Esophagus mucosa (tissue), 1 donor: ENCODE results near the gene ZNF652. TPM values are rescaled to one million over a fixed set of nuclear protein-coding genes. Genes with fewer than 3 reads are reported as not detected.
"Not testable (repeated sequence)": the region's sequence is repeated elsewhere in the genome, so short reads cannot be mapped to it uniquely, and the experiment has no call there.

Experiments used
- ATAC-seq: fragments of 200-7000 bp; cut with Tn5 transposase; one replicate; pipeline ENCODE4 v1.9.1; 2020
- total RNA-seq: library from RNA; stranded (reverse); gene quantifications from one replicate; pipeline ENCODE4 v1.2.4, GENCODE V29; 2023
- donor health status: DM: yes; HTN: yes; CAD: no.

ZNF652 gene
- total RNA-seq, 1 donor from 2014 or later, result 10.9 TPM

DNA sequence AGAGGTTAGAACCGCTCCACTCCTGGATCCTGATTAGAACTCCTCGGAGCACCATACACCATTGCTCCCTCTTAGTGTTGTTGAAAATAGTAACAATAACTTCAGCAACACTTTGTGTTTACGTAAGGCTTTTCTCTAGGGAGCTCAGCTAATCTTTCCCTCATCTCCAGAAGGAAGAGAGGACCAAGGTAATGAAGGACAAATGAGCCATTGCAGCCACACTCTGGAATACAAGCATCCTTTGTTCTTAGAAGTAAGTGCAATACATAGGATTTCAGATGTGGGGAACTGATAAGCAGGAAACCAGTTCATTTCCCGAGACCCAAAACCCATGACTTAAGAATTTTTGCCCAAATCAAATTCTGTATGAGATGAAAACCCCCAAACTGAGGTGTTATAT, 22.9 kb upstream of the ZNF652 start:
- no peak for ATAC-seq

- no peak for ATAC-seq
Observed at GRCh38 chr17:49383060-49383459, 21.0 kb upstream of the ZNF652 start.

GRCh38 chr17:49382556-49382955, 20.5 kb upstream of the ZNF652 start:
- no peak for ATAC-seq

- no peak for ATAC-seq
Observed at GRCh38 chr17:49381793-49382192, 19.7 kb upstream of the ZNF652 start.

DNA sequence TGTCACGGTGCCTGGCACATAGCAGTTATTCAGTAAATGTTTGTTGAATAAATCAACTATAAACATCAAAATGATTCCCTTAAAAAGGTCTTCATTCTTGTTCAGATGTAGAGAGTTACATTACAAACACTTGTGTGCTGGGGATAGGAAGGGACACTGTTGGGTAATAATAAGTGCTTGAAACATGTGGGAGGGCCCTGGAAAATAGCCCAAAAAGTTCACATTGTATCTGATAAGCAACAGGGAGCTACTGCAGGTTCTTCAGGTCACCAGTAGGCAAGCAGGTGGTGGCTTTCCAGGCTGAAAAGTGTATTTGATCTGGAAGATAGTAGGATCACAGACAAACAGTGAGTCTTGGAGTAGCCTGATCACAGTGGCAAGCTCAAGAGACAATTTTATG, 19.0 kb upstream of the ZNF652 start:
- ATAC-seq, result no peak

DNA sequence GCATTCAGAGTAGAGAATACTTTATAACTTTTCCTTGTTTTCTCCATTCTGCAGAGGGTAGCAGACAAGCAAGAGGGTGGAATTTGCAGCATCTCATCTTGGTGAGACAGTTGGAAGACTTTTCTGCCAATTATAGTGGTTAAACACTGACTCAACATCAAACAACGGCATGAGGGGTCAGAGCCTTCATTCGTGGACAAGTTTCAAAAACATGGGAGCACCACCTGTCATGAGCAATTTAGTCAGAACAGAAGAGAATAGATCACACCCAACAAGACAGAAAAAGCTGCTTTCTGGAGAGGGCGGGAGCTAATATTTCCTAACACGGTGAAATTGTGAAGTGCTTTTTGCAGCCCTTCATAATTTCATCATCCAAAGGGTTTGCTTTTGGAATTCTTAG, 17.9 kb upstream of the ZNF652 start:
- ATAC-seq, result no peak

DNA sequence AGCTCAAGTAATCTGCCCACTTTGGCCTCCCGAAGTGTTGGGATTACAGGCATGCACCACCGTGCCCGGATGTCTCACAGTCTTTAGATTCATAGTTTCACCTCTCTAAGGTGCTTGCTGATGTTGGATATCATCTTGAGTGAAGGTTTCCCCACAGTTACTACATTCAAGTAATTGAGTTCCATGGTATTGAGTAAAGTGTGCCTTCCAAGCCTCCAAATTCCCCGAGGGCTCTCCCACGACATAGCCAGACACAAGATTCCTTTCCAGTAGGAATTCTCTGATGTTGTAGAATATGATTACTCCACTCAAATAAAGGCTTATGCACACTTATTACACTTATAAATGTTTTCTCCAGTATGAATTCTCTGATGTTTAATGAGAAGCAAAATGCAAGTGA, 16.3 kb upstream of the ZNF652 start:
- ATAC-seq, result no peak

DNA sequence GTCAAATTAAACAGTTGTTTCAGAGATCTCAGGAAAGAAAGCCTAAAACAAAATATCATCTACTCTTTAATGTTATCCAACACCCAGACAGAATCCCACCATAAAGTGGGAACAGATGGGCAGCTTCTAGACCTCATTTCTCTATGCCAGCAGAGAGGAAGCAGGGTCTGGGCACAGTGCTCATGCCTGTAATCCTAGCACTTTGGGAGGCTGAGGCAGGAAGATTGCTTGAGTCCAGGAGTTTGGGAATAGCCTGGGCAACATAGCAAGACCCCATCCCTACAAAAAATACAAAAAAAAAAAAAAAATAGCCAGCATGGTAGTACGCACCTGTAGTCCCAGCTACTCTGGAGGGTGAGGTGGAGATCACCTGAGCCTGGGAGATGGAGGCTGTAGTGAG, 13.5 kb upstream of the ZNF652 start:
- no peak for ATAC-seq

GRCh38 chr17:49373115-49373514, 11.1 kb upstream of the ZNF652 start:
- no peak for ATAC-seq

DNA sequence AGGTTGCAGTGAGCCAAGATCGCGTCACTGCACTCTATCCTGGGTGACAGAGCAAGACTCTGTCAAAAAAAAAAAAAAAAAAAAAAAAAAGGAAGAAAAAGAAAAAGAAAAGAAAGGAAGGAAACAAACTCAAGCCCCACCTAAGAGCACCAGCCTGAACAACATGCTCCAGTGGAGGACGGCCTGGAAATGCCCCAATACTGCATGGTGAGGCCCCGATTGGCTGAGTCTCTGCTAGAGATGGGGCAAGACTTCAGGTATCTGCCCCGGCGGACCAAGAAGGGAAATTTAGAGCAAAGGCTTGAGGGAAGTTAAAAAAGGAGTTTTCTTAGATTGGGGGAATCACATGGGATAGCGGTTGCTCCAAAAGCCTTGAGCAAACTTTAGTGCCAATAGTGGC, 10.4 kb upstream of the ZNF652 start:
- ATAC-seq, result no peak

DNA sequence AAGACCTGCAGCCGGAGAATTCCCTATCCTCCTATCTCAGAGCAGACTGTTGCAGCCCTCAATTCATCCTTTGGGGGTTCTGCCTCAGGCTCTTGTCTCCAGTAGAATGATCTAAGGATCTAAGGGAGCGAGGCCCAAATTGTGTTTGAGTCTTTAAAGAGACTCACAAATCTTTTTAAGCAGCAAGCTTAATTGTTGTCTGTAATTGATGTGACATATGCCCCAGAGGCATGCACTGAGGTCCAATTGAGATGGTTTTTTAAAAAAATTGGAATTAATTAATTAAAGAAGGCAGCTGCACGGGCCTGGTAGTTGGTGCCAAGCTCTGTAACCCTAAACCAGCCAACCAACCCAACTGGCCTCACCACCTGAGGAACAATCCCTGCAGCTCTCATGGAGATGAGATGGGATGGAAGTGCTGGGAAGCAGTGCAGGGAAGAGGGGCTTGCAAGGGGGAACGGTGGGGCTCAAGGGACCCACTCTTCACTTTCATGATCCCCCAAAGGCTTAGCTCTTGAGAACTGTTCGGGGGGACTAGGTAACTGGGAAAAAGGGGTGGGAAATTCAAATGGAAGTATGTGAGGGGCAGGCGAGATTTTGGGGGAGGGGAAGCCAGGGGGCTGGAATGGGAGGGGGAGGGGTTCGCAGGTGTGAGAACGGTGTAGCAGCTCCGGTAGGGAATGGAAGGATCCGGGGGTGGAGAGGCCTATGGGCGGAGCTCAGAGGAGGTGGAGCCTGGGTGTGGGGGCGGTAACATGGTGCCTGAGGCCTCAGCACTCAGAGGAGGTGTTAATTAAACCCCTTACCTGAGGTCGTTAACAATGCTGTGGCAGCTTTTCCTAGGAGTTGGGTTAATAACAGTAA, 9.2 kb upstream of the ZNF652 start:
- ATAC-seq, result peak; percentile 44

DNA sequence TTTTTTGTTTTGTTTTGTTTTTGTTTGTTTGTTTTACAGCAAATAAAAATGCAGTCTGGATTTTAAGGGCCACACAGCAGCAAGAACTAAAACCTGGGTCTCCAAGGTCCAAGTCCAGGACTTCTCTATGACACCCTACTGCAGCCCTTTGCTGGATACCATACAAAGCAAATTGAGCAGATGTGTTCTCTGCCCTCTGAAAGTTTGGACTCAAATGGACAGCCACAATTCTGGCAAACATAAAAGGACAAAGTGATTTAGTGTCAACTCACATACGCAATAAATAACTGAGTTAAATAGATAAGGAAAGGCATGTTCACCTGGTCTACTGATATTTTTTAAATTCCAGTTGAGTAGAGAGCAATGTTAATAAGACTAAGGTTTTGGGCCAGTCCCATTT, 7.7 kb upstream of the ZNF652 start:
- no peak for ATAC-seq

DNA sequence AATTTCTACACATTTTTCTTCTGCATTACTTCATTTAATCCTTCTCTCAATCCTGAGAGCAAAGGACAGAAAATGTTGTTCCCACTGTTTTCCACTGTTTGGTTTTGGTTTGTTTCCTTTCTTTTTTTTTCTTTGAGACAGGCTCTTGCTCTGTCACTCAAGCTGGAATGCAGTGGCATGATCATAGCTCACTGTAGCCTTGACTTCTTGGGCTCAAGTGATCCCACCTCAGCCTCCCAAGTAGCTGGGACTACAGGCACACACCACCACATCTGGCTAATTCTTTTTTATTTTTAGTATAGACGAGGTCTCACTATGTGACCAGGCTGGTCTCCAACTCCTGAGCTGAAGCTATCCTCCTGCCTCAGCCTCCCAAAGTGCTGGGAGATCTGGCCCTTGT, 7.0 kb upstream of the ZNF652 start:
- no peak for ATAC-seq

GRCh38 chr17:49365667-49366066, 3.6 kb upstream of the ZNF652 start:
- ATAC-seq, result no peak

DNA sequence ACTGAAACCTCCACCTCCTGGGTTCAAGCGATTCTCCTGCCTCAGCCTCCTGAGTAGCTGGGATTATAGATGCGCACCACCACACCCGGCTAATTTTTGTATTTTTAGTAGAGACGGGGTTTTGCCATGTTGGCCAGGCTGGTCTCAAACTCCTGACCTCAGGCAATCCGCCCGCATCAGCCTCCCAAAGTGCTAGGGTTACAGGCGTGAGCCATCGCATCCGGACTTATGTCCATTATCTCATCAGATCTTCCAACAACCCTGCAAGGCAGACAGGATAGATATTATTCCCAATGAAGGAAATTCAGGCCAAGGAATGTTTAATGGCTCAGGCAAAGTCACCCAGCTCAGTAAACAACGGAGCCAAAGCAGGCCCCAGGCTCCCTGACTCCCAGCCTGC, 3.1 kb upstream of the ZNF652 start:
- ATAC-seq, result not testable (repeated sequence)

- no peak for ATAC-seq
Observed at GRCh38 chr17:49364119-49364518, 2.1 kb upstream of the ZNF652 start.

- ATAC-seq, result no peak
Observed at GRCh38 chr17:49363251-49363650, 1.2 kb upstream of the ZNF652 start.

- ATAC-seq, result no peak
Observed at GRCh38 chr17:49362723-49363117, 670 bp upstream of the ZNF652 start.

DNA sequence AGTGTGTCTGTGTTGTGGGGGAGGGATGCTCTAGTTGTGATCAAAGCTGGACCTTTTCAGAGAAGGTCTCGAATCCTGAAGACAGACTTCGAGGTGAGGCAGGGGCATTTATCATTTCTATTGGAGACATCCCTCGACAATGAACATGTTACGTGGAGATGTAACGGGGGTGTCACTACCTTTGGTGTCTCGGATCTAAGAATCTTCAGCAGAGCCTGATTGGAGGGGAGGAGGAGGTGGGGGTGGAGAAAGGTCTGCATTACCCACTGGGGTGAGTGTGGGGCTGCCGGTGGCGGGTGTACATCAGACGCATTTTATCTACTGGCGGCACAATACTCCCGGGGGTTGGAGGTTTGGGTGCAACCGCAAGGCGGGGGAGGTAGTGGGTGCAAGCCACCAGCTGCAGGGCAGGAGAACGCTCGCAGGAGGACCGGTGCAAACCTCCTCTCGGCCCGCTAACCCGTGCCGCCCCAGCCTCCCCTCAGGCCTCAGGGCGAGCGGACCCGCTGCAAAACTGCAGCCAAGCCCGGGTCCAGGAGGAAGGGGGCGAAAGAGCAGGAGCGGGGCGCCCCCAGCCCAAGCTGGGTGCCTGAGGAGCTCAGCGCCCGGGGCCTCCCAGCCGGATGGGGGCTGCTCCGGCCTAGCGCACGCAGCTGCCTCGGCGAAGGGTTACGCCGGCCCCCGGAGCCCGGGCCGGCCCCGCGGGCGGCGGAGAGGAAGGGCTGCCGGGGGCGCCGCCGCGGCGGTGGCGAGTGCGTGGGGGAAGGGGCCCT, 735 bp downstream of the ZNF652 start:
- peak; percentile 21 for ATAC-seq

- no peak for ATAC-seq
Observed at GRCh38 chr17:49360796-49361128, 1.3 kb downstream of the ZNF652 start.

DNA sequence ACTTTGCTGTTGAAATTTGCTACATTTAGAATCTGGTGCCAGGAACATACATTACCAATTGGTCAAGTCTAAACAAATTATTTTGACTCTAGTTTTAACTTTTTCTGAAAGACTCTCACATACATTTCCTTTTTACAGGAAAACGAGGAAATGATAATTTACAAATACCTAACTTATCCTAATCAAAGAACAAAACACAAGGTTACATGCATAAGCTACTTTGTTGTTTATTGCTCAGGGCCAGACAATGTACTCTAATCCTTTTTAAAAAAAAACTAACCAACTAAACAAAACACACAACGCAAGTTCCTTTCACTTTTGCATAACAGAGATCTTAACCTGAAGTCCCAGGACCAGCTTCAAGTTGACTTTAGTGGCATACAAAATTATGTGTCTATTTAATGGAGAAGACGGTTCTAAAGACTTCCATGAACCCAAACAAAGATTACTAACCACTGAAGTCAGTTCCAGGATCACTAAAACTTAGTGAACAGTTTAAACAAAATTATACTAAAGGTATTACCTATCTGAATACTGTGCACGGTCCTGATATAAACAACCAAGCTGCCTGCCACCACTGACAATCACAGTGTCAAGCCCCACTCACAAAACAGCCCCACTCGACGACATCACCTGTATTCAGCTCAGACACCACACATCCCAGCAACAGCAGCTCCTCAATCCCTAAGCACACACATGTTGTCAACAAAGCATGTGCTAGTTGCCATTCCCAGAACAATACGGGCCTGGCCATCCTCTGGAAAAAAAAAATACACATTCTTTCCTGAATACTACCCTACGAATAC, 1.9 kb downstream of the ZNF652 start:
- no peak for ATAC-seq

DNA sequence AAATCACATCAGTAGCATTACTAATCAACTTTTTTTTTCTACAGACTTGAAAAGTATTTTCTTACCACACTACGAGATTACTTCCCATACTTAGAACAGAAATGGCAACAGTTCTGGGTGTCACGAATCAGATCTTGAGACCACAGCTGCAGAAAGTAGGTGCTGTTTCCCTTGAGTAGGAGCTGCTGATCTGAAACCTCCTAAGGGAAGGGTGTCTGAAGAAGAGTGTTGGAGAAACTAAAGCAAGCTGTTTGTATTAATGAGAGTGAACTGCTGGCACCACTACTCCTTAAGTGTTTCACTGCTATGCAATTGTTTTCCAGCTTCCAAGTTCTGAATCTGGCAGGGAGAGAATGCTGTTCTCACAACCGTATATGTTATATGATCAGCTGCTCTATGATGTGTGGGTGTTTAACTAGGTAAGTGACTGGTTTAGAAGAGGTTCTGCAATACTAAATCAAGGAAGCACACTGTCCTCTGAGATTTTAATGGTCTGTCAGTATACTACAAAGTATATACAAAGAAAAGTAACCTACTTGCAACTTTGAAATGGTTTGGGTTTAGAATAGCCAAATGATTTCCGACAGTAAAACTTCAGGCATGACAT, 3.3 kb downstream of the ZNF652 start:
- ATAC-seq, result no peak

- no peak for ATAC-seq
Observed at GRCh38 chr17:49357516-49357915, 4.5 kb downstream of the ZNF652 start.
